Breast epithelium (tissue), 4 donors: Measurements from ENCODE around the gene S100A4. TPM values are rescaled to one million over a fixed set of nuclear protein-coding genes. Genes with fewer than 3 reads are reported as not detected.
A peak's percentile ranks its signal among the peaks of the same experiment; 100 is the strongest.

Experiments used
- DNase-seq, 2 donors: peaks; one replicate each; pipeline ENCODE4 v3.0.0-alpha.2; 2019; ENCODE audit warnings: low spot score in 2 of 2
- H3K27ac ChIP-seq, 2 donors: fragments of 200-600 bp; sonication (generic) in 1 of 2; one replicate each; pipeline ENCODE4 v1.5.1; 2016 to 2019; ENCODE audit warnings: mild to moderate bottlenecking in 1 of 2
- H3K27me3 ChIP-seq, 2 donors: fragments of 200-600 bp; sonication (generic) in 1 of 2; one replicate each; pipeline versions ENCODE4 v1.5.1 to v1.6.0; 2017 to 2019; ENCODE audit warnings: control low read depth in 1 of 2, mild to moderate bottlenecking in 1 of 2
- H3K36me3 ChIP-seq: fragments of 200-600 bp; one replicate; pipeline ENCODE4 v1.5.1; 2019
- H3K4me1 ChIP-seq, 2 donors: fragments of 200-600 bp; sonication (generic); one replicate each; pipeline ENCODE4 v1.5.1; 2016 to 2019; ENCODE audit warnings: control low read depth in 1 of 2
- H3K4me3 ChIP-seq, 3 donors: fragments of 200-600 bp; sonication (generic); 1 replicate in 2 of 3; 2 replicates in 1 of 3; pipeline ENCODE4 v1.5.1; 2016 to 2019; ENCODE audit warnings: mild to moderate bottlenecking in 3 of 3, moderate library complexity in 2 of 3
- H3K9me3 ChIP-seq, 2 donors: fragments of 200-600 bp; sonication (generic) in 1 of 2; one replicate each; pipeline ENCODE4 v1.5.1; 2016 to 2019; ENCODE audit warnings: control low read depth in 1 of 2
- POLR2A ChIP-seq: fragments of 450-650 bp; IDR thresholded peaks from one replicate; pipeline ENCODE4 v1.6.1; 2016; ENCODE audit warnings: antibody characterized with exemption, mild to moderate bottlenecking, moderate library complexity
- POLR2AphosphoS5 ChIP-seq, 3 donors: sonication (generic); formaldehyde crosslinking; IDR thresholded peaks; one replicate each; pipeline ENCODE4 v1.6.1; 2017; ENCODE audit warnings: antibody characterized with exemption in 3 of 3
- intact Hi-C: fragments of 100-400 bp; cut with DNase I; formaldehyde crosslinking; loops from one replicate; pipeline ENCODE4 v1.15.1; 2023; ENCODE audit warnings: low total_unique reads
- total RNA-seq, 3 donors: library from RNA; depleted of rRNA; stranded (reverse); fragments of >200 nt; gene quantifications; one replicate each; pipeline ENCODE4 v1.1.0, GENCODE V29; 2016
- TF ChIP-seq, protein P1 (sequence below), 3 donors: fragments of 450-650 bp; IDR thresholded peaks; one replicate each; pipeline ENCODE4 v1.5.1; 2016 to 2017; ENCODE audit warnings: antibody characterized with exemption in 3 of 3, mild to moderate bottlenecking in 3 of 3, moderate library complexity in 3 of 3

The S100A4 gene
- total RNA-seq, 3 donors from 2014 or later, result 177 to 1,015 (median 198) TPM

DNA sequence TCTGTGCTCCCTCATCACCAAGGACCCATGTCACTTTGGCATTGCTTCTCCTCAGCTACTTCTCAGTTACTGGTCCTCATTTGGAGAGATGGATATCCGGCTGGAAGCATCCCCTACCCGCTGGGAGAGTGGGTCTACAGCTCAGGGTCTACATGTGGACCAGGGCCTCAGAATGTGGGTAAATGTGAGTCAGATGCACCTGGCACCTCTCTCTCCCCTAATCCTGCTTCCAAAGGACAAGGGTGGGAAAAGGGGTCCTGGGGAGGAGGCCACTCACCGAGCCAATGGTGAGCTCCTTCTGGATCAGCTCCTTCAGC, 10.7 kb downstream of the S100A4 start:
- TF ChIP-seq, protein P1, sequence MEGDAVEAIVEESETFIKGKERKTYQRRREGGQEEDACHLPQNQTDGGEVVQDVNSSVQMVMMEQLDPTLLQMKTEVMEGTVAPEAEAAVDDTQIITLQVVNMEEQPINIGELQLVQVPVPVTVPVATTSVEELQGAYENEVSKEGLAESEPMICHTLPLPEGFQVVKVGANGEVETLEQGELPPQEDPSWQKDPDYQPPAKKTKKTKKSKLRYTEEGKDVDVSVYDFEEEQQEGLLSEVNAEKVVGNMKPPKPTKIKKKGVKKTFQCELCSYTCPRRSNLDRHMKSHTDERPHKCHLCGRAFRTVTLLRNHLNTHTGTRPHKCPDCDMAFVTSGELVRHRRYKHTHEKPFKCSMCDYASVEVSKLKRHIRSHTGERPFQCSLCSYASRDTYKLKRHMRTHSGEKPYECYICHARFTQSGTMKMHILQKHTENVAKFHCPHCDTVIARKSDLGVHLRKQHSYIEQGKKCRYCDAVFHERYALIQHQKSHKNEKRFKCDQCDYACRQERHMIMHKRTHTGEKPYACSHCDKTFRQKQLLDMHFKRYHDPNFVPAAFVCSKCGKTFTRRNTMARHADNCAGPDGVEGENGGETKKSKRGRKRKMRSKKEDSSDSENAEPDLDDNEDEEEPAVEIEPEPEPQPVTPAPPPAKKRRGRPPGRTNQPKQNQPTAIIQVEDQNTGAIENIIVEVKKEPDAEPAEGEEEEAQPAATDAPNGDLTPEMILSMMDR (IDR thresholded peaks at IDR 0.05), result no peak
- TF ChIP-seq POLR2A (no peak), POLR2AphosphoS5 (IDR thresholded peaks at IDR 0.05) (no peak)
- Histone ChIP-seq H3K27ac (peak overlapping the region; percentile 98 to 99), H3K36me3 (no peaks in the 10 kb centered on the region), H3K9me3 (no peaks in the 10 kb centered on the region), H3K27me3 (no peaks in the 10 kb centered on the region), H3K4me1 (no peaks in the 10 kb centered on the region), H3K4me3 (peak overlapping the region; percentile 76 to 91 (median 86))
- intact Hi-C loops, result no loop called here
- DNase-seq, result no peak

- TF ChIP-seq, protein P1 (IDR thresholded peaks at IDR 0.05), result no peak
- TF ChIP-seq POLR2A, result no peak
- no peak for TF ChIP-seq POLR2AphosphoS5 (IDR thresholded peaks at IDR 0.05)
- H3K27ac ChIP-seq, result peak overlapping the region; percentile 98 to 99
- H3K27me3 ChIP-seq, result no peaks in the 10 kb centered on the region
- no peaks in the 10 kb centered on the region for H3K36me3 ChIP-seq
- H3K4me1 ChIP-seq, result no peaks in the 10 kb centered on the region
- H3K4me3 ChIP-seq, result peak overlapping the region; percentile 76 to 91 (median 86)
- intact Hi-C loops, result no loop called here
- DNase-seq, result no peak
- no peaks in the 10 kb centered on the region for H3K9me3 ChIP-seq
Observed at GRCh38 chr1:153534226-153534924, 11.2 kb downstream of the S100A4 start.

- Histone ChIP-seq H3K4me1 (no peaks in the 10 kb centered on the region), H3K9me3 (no peaks in the 10 kb centered on the region), H3K4me3 (peak overlapping the region; percentile 76 to 91 (median 86)), H3K27me3 (no peaks in the 10 kb centered on the region), H3K27ac (peak overlapping the region; percentile 98 to 99), H3K36me3 (no peaks in the 10 kb centered on the region)
- no peak for DNase-seq
- intact Hi-C loops, result no loop called here
- TF ChIP-seq, protein P1 (IDR thresholded peaks at IDR 0.05), result no peak
- no peak for TF ChIP-seq POLR2A
- TF ChIP-seq POLR2AphosphoS5 (IDR thresholded peaks at IDR 0.05), result peak in 1 of 3 donors; percentile 18
Observed at GRCh38 chr1:153533689-153534201, 11.9 kb downstream of the S100A4 start.

DNA sequence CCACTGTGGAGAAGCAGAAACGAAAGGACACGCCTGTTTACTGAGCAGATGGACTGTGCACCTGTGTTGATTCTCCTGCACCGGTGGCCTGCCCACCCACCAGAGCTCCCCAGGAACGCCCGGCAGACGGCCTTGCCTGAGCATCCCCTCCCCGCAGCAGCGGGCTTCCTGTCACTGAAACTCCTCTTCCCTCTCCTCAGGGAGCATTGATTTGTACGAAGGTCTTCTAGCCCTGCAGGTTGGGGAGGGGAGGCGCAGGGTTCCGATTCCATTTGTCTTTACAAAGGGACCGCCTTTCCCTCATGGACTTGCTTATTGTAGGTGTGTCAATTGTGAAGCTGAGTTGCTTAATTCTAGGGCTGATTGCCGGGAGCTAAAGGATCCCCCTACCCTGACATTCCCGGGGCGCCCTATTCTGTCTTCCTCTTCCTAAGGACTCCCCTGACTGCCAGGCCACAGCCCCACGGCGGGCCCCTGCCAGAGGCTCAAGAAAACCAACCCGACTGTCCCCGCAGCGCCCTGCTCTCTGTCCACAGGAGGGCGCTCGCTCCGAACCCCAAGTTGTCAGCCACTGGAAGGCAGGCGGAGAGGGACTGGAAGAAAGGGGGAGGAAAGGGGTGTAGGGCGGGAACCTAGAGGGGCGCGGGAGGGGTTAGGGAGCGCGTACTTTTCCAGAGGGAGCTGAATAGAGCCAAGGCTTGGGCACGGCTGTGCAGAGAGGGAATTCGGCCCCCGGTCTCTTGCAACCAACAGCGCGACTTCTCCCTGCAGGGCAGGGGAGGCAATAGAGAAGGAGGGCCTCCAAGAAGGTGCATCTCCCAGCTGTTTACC, 12.6 kb downstream of the S100A4 start:
- H3K36me3 ChIP-seq, result no peaks in the 10 kb centered on the region
- peak overlapping the region; percentile 98 to 99 for H3K27ac ChIP-seq
- intact Hi-C loops, result no loop called here
- TF ChIP-seq, protein P1 (IDR thresholded peaks at IDR 0.05), result peak; percentile 21 to 94 (median 85)
- TF ChIP-seq POLR2AphosphoS5 (IDR thresholded peaks at IDR 0.05) (peak; percentile 43 to 62 (median 57)), POLR2A (no peak)
- peak overlapping the region; percentile 76 to 91 (median 86) for H3K4me3 ChIP-seq
- no peaks in the 10 kb centered on the region for H3K27me3 ChIP-seq
- peak; percentile 81 to 87 for DNase-seq
- no peaks in the 10 kb centered on the region for H3K4me1 ChIP-seq
- no peaks in the 10 kb centered on the region for H3K9me3 ChIP-seq

GRCh38 chr1:153532181-153532580, 13.4 kb downstream of the S100A4 start:
- no peaks in the 10 kb centered on the region for H3K27me3 ChIP-seq
- intact Hi-C loops, result no loop called here
- peak overlapping the region; percentile 28 to 99 for H3K27ac ChIP-seq
- H3K4me3 ChIP-seq, result no peak overlapping the region
- no peaks in the 10 kb centered on the region for H3K9me3 ChIP-seq
- no peak for DNase-seq
- TF ChIP-seq POLR2A, result no peak
- no peak for TF ChIP-seq POLR2AphosphoS5 (IDR thresholded peaks at IDR 0.05)
- TF ChIP-seq, protein P1 (IDR thresholded peaks at IDR 0.05), result no peak
- H3K4me1 ChIP-seq, result no peaks in the 10 kb centered on the region
- H3K36me3 ChIP-seq, result no peaks in the 10 kb centered on the region
